GM19372 (cell line): ENCODE results near the gene UBE2K.
"Not testable (repeated sequence)": the region's sequence is repeated elsewhere in the genome, so short reads cannot be mapped to it uniquely, and the experiment has no call there.

Experiments
- ATAC-seq: cut with Tn5 transposase; IDR thresholded peaks from one replicate; pipeline ENCODE4 v1.9.1; 2021; ENCODE audit warnings: mild to moderate bottlenecking, low read depth, moderate library complexity; ENCODE audit not compliant: unreplicated experiment

The UBE2K gene

DNA sequence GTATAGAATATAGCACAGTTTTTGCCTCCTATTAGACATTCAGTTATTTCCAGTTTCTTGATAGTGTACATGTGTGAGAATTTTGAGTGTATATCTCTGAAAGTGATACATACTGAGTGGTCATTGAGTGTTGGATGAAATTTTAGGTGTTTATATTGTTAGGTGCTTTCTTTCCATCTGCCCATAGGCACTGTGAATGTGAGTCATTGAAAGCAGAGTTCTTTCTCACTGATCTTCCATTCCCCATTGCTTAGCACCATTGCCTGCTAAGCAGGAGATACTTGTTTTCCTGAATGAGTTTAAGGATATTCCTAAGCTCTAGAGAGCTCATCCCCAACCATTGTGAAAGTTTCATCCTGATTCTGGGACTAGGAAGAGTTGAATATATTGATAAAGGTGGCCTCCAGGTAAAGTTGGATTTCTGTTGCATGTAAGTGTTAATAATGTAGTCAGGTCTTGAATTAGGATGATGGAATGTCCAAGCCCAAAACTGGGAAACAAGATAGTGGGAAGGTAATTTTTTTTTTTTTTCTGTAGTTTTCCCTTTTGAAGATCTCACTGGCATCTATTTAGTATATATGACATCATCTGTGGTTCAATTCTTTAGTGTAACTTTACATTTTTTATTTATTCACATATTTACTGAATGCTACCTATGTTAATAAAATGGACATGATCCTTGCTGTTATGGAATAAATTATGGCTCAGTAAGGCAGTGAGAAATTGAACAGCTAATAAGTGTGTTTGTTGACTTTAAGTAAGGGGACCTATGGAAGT, 22.1 kb downstream of the UBE2K start:
- no peak for ATAC-seq

DNA sequence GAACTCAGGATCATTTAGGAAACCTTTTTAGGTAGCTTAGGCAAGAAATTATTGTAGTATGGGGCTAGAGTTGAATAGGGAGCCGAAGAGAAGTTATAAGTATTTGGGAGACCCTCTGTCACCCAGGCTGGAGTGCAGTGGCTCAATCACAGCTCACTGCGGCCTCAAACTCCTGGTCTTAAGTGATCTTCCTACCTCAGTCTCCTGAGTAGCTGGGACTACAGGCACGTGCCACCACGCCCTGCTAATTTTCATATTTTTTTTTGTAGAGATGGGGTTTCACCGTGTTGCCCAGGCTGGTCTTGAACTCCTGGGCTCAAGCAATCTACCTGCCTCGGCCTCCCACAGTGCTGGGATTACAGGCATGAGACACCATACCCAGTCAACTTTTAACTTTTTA, 23.3 kb downstream of the UBE2K start:
- not testable (repeated sequence) for ATAC-seq

DNA sequence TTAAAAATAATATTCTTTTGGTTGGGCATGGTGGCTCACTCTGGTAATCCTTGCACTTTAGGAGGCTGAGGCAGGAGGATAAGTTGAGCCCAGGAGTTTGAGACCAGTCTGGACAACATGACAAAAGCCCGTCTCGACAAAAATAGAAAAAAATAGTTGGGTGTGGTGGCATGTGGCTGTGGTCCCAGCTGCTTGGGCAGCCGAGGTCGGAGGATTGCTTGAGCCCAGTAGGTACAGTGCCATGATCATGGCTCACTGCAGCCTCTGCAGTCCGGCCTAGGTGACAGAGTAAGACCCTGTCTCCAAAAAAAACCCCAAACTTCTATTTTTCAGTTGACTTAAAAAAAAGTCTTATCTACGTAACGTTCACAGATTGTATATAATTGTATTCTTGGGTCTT, 23.9 kb downstream of the UBE2K start:
- no peak for ATAC-seq

- ATAC-seq: no peak
Measured at GRCh38 chr4:39729557-39729956, 31.6 kb downstream of the UBE2K start.

DNA sequence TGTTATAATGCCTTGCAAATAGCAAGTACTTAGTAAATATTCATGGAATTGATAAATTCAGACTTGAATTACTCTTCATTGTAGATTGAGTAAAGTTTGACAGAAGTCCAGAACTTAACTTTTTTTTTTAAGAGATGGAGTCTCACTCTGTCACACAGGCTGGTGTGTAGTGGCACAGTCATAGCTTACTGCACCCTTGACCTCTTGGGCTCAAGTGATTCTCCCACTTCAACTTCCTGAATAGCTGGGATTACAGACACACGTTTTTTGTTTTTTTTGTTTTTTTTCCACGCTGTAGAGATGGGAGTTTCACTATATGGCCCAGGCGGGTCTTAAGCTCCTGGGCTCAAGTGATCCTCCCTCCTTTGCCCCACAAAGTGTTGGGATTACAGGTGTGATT, 32.1 kb downstream of the UBE2K start:
- ATAC-seq: no peak

- no peak for ATAC-seq
Measured at GRCh38 chr4:39731908-39732307, 34.0 kb downstream of the UBE2K start.

DNA sequence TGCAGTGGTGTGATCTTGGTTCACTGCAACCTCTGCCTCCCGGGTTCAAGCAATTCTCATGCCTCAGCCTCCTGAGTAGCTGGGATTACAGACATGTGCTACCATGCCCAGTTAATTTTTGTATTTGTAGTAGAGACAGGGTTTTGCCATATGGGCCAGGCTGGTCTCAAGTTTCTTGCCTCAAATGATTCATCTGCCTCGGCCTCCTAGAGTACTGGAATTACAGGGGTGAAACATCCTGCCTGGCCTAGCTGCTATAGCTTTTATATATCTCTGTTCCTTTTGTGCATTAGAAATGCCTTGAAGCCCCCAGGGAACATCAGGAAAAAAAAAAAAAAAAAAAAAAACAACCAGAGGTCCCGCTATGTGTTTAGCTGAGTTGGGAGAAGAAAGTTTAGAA, 34.8 kb downstream of the UBE2K start:
- ATAC-seq: no peak

DNA sequence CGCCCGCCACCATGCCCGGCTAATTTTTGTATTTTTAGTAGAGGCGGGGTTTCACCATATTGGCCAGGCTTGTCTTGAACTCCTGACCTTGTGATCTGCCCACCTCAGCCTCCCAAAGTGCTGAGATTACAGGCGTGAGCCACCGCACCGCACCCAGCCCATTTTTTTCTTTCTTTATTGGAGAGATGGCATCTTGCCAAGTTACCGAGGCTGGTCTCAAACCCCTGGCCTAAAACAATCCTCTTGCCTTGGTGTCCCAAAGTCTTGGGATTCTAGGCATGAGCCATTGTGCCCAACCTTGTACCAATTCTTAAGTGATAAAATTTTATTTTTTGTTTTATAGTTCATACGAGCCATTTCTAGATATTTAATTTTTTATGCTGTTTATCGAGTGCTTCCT, 41.7 kb downstream of the UBE2K start:
- ATAC-seq: not testable (repeated sequence)

GRCh38 chr4:39741401-39741800, 43.5 kb downstream of the UBE2K start:
- ATAC-seq: no peak

DNA sequence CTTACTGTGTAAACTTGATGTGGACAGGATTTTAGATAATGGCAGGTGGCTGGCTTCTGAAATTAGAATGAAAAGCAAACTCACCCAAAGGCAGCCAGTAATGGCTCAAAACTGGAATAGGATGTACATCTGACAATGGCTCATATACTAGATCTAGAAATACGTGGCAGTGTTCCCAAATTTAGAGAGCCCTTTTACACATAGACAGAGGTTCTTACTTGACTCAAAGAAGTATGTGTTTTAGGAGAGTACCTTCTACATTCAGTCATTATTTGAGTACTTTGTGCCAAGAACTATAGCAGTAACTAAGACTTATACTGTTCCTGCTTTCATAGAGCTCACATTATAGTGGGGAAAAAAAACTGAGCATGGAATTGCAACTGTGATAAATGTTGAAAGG, 48.0 kb downstream of the UBE2K start:
- ATAC-seq: no peak

- ATAC-seq: no peak
Measured at GRCh38 chr4:39750216-39750615, 52.3 kb downstream of the UBE2K start.

- no peak for ATAC-seq
Measured at GRCh38 chr4:39754309-39754708, 56.4 kb downstream of the UBE2K start.

GRCh38 chr4:39756159-39756558, 58.2 kb downstream of the UBE2K start:
- ATAC-seq: no peak

- no peak for ATAC-seq
Measured at GRCh38 chr4:39758176-39758575, 60.2 kb downstream of the UBE2K start.

GRCh38 chr4:39759569-39759968, 61.6 kb downstream of the UBE2K start:
- no peak for ATAC-seq

GRCh38 chr4:39761005-39761667, 63.2 kb downstream of the UBE2K start:
- ATAC-seq: no peak

- ATAC-seq: no peak
Measured at GRCh38 chr4:39763714-39764572, 66.0 kb downstream of the UBE2K start.

DNA sequence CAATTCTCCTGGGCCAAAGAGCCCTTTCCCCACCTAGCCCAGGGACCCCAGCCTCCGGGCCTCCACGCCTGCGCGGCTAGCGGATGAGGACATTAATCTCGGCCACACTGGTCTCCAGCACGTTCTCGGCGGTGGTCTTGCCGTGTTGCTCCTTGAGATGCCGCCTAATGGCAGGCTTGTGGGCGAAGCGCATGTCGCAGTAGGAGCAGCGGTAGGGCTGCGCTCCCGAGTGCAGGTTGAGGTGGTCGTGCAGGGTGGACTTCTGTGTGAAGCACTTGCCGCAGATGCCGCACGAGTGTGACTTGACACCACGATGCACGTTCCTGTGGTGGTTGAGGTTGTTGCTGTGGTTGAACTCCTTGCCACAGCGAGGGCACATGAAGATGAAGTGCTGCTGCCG, 72.1 kb downstream of the UBE2K start:
- no peak for ATAC-seq

DNA sequence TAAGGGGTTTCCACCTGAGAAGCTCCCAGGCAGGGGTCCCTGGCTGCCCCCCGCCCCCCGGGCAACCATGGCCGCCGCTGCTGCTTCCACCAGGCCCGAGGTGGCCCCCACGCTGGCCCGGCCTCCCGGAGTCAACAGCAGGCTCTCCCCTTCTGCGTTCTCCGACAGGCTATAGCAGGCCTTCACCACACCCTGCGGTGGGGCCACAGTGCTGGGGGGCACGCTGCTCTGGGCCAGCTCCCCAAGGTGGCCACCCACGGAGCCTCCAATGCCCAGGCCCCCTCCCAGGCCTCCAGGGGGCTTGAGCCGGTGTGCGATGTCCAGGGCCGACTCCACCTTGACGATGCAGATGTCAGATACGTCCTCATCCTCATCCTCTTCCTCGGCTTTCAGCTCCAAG, 72.5 kb downstream of the UBE2K start:
- no peak for ATAC-seq

DNA sequence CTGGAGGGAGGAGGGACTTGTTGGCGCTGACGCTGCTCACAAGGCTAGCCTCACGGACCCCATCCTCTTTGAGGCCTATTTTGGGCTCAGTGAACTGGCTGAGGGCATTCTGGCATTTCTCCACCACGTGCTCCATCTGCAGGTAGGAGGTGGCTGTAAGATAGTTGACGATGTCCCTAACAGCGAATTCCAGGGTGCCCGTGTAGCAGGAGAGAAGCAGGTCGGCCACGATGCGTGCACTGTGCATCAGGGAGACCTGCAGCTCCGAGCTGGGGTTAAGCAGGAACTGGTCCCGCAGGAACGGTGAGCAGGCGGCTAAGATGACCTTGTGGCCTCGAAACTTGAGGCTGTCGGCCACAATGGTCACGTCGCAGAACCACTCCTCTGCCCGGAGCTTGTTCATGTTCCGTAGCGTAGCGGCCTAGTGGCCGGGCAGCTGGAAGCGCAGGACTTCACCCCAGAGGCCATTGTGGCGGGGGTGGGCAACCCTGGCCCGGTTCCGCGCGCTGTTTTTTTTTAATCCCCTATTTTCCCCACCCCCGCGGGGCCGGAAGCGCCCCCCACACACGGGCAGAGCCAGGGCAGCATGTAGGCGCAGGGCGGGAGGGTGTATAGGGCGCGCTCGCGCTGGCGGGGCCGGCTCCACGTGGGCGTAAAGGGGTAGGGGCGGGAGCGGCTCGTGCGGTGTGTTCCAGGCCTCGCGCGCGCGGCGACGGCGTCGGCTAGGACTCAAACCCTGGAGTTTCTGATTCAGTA, 73.2 kb downstream of the UBE2K start:
- ATAC-seq: no peak

DNA sequence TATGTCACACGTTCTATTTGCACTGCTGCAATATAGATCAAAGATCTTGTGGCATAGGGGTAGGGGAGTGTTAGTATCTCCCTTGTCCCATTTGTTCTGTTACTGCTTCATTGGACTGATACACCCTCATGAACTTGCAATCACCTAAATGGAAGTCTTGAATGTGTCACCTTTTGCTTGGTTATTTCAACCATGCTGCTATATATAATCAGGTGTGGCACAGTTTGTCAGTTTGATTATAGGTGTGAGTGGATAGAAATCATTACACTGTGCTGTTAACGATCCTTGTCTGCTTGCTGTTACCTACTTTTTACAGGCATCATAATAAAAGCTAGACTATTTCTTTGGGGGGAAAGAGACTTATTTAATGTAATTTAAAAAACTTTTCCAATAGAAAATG, 84.1 kb downstream of the UBE2K start:
- ATAC-seq: not testable (repeated sequence)
